Keratinocyte (primary cell): ENCODE measurements around the gene PTEN. TPM values are rescaled to one million over a fixed set of nuclear protein-coding genes. Genes with fewer than 3 reads are reported as not detected.

ENCODE experiments used
- DNase-seq: peaks from one replicate; pipeline ENCODE4 v3.0.0-alpha.2; 2011; ENCODE audit warnings: low read depth, missing footprints, low spot score
- FAIRE-seq: peaks from 2 replicates; lab custom pipeline; 2011; peaks lifted over from hg19 to GRCh38; lab: Jason Lieb, UNC
- H2AFZ ChIP-seq: 2 replicates; pipeline ENCODE4 v1.6.0; 2012; ENCODE audit warnings: low read length, control low read depth, inconsistent platforms; ENCODE audit not compliant: control insufficient read depth
- H3K27ac ChIP-seq: 2 replicates; pipeline ENCODE4 v1.5.1; 2011; ENCODE audit warnings: low read length; ENCODE audit not compliant: control insufficient read depth, insufficient read depth
- H3K27me3 ChIP-seq: 3 replicates; pipeline ENCODE4 v1.6.0; 2011; ENCODE audit warnings: low read length; ENCODE audit not compliant: control insufficient read depth, insufficient read depth; ENCODE audit errors: extremely low read depth
- H3K36me3 ChIP-seq, 2 experiments: 2 replicates in 1 of 2; 3 replicates in 1 of 2; pipeline ENCODE4 v1.5.1; 2011; ENCODE audit warnings: low read length in 2 of 2, mild to moderate bottlenecking in 1 of 2; ENCODE audit not compliant: control insufficient read depth in 2 of 2, insufficient read depth in 2 of 2; ENCODE audit errors: extremely low read depth in 1 of 2
- H3K4me1 ChIP-seq: 3 replicates; pipeline ENCODE4 v1.5.1; 2011; ENCODE audit warnings: low read length; ENCODE audit not compliant: control insufficient read depth, insufficient read depth; ENCODE audit errors: extremely low read depth
- H3K4me2 ChIP-seq: 3 replicates; pipeline ENCODE4 v1.6.0; 2011; ENCODE audit warnings: low read depth, low read length; ENCODE audit not compliant: control insufficient read depth, insufficient read depth; ENCODE audit errors: extremely low read depth
- H3K4me3 ChIP-seq, 3 experiments: fragments of 200-600 bp in 1 of 3; sonication (generic) in 1 of 3; 2 replicates in 2 of 3; 3 replicates in 1 of 3; pipeline ENCODE4 v1.5.1; 2011 to 2016; ENCODE audit warnings: low read length in 3 of 3, mild to moderate bottlenecking in 3 of 3, control low read depth in 2 of 3, inconsistent platforms in 1 of 3, low read depth in 1 of 3, mixed read lengths in 1 of 3, mixed run types in 1 of 3, moderate library complexity in 1 of 3; ENCODE audit not compliant: control insufficient read depth in 2 of 3, insufficient read depth in 2 of 3; ENCODE audit errors: extremely low read depth in 1 of 3
- H3K79me2 ChIP-seq: 2 replicates; pipeline ENCODE4 v1.6.0; 2012; ENCODE audit warnings: low read length; ENCODE audit not compliant: control insufficient read depth, insufficient read depth
- H3K9ac ChIP-seq: 3 replicates; pipeline ENCODE4 v1.6.0; 2011; ENCODE audit warnings: low read length; ENCODE audit not compliant: control insufficient read depth, insufficient read depth; ENCODE audit errors: extremely low read depth
- H3K9me1 ChIP-seq: 3 replicates; pipeline ENCODE4 v1.6.0; 2011; ENCODE audit warnings: low read length; ENCODE audit not compliant: control insufficient read depth, insufficient read depth; ENCODE audit errors: extremely low read depth
- H3K9me3 ChIP-seq: 2 replicates; pipeline ENCODE4 v1.5.1; 2012; ENCODE audit warnings: low read depth, low read length; ENCODE audit not compliant: control insufficient read depth
- H4K20me1 ChIP-seq: 3 replicates; pipeline ENCODE4 v1.6.0; 2011; ENCODE audit warnings: low read length; ENCODE audit not compliant: control insufficient read depth, insufficient read depth; ENCODE audit errors: extremely low read depth
- EZH2 ChIP-seq: IDR thresholded peaks from one replicate; pipeline ENCODE4 v1.6.1; 2012; ENCODE audit warnings: inconsistent platforms, mild to moderate bottlenecking, low read length, moderate library complexity
- dilution Hi-C: fragments of 300-500 bp; cut with MboI; formaldehyde crosslinking; loops from one replicate; pipeline ENCODE4 v1.7.0; 2020; ENCODE audit warnings: low sequenced_read_pairs; ENCODE audit not compliant: extremely low pct_ligation_motif_present
- polyA plus RNA-seq, 5 experiments: library from polyadenylated mRNA; depleted of rRNA in 3 of 5; stranded (reverse) in 3 of 5; stranded (forward) in 1 of 5; unstranded in 1 of 5; fragments of >200 nt; gene quantifications; 1 replicate in 1 of 5; 2 replicates in 3 of 5; 3 replicates in 1 of 5; pipeline versions ENCODE4 v1.2.1 to v1.2.3, GENCODE V29; 2011 to 2012; ENCODE audit warnings: missing spikeins in 2 of 5, low read depth in 1 of 5, low replicate concordance in 1 of 5
- TF ChIP-seq, protein P1 (sequence below), 3 experiments: IDR thresholded peaks in 1 of 3; conservative IDR thresholded peaks in 1 of 3; optimal IDR thresholded peaks in 1 of 3; 2 replicates in 2 of 3; 3 replicates in 1 of 3; pipeline versions ENCODE3 to v1.5.1; 2011; ENCODE audit warnings: low read length in 3 of 3, mild to moderate bottlenecking in 3 of 3, moderate library complexity in 2 of 3, control low read depth in 1 of 3, inconsistent platforms in 1 of 3; ENCODE audit not compliant: insufficient read depth in 2 of 3; ENCODE audit errors: extremely low read depth in 1 of 3

The PTEN gene
- polyA plus RNA-seq, 1 donor (not counting 4 experiments of a cell fraction or from before 2014, with no cell fraction given) = 39.4 TPM

DNA sequence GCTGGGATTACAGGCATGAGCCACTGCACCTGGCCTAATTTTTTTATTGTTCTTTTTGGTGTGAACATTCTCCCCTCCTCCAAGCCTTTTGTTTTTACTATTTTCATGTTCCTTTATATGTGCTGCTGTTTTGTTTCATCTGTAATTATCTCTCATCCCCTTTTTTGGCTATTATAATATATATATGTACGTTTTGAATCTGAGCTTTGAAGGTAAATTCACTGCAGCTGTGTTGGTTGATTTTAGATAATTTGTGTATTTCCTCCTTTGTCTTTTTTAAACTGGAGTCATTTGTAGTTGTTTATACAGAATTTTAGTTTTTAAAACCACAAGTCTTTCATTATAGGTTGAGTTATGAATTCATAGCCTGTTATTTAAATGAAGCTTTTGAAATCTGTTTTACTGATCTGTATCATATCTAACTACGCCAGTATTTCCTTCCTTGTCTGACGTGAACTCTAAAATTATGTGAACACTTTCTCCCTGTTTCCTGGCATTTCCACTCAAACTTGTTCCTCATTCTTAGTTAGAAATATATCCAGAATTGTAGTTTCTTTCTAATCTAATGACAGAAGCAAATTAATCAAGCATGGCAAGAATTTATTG lies 54.9 kb downstream of the PTEN start:
- H3K9me1 ChIP-seq = no peaks in the 10 kb centered on the region
- dilution Hi-C loops = no loop called here
- H3K79me2 ChIP-seq = peaks cover 72% of the 10 kb centered on the region
- FAIRE-seq (no peak), DNase-seq (no peak)
- no peak overlapping the region for H3K27ac ChIP-seq
- TF ChIP-seq, protein P1, sequence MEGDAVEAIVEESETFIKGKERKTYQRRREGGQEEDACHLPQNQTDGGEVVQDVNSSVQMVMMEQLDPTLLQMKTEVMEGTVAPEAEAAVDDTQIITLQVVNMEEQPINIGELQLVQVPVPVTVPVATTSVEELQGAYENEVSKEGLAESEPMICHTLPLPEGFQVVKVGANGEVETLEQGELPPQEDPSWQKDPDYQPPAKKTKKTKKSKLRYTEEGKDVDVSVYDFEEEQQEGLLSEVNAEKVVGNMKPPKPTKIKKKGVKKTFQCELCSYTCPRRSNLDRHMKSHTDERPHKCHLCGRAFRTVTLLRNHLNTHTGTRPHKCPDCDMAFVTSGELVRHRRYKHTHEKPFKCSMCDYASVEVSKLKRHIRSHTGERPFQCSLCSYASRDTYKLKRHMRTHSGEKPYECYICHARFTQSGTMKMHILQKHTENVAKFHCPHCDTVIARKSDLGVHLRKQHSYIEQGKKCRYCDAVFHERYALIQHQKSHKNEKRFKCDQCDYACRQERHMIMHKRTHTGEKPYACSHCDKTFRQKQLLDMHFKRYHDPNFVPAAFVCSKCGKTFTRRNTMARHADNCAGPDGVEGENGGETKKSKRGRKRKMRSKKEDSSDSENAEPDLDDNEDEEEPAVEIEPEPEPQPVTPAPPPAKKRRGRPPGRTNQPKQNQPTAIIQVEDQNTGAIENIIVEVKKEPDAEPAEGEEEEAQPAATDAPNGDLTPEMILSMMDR (optimal IDR thresholded peaks at IDR 0.05 in 1 of 3, IDR thresholded peaks at IDR 0.05 in 1 of 3, conservative IDR thresholded peaks at IDR 0.05 in 1 of 3; ENCODE audit: extremely low read depth in 1 of 3, insufficient read depth in 2 of 3, low read length in 3 of 3) = no peak
- no peak for TF ChIP-seq EZH2
- H3K9me3 ChIP-seq = no peaks in the 10 kb centered on the region
- H3K4me3 ChIP-seq = no peak overlapping the region
- peaks cover 16% of the 10 kb centered on the region for H3K4me1 ChIP-seq
- peaks cover 5% of the 10 kb centered on the region for H4K20me1 ChIP-seq
- H3K36me3 ChIP-seq = no peaks in the 10 kb centered on the region
- no peak overlapping the region for H3K4me2 ChIP-seq
- H3K9ac ChIP-seq = no peak overlapping the region
- H3K27me3 ChIP-seq = no peaks in the 10 kb centered on the region
- H2AFZ ChIP-seq = no peak overlapping the region

GRCh38 chr10:87920538-87920937 lies 57.1 kb downstream of the PTEN start:
- Histone ChIP-seq H4K20me1 (peaks cover 1% of the 10 kb centered on the region), H3K36me3 (no peaks in the 10 kb centered on the region), H3K4me1 (peaks cover 12% of the 10 kb centered on the region), H2AFZ (no peak overlapping the region), H3K9me1 (no peaks in the 10 kb centered on the region), H3K27me3 (no peaks in the 10 kb centered on the region), H3K79me2 (peaks cover 67% of the 10 kb centered on the region), H3K9me3 (no peaks in the 10 kb centered on the region), H3K4me2 (no peak overlapping the region), H3K27ac (no peak overlapping the region), H3K9ac (no peak overlapping the region), H3K4me3 (no peak overlapping the region)
- TF ChIP-seq, protein P1 (optimal IDR thresholded peaks at IDR 0.05 in 1 of 3, IDR thresholded peaks at IDR 0.05 in 1 of 3, conservative IDR thresholded peaks at IDR 0.05 in 1 of 3; ENCODE audit: extremely low read depth in 1 of 3, insufficient read depth in 2 of 3, low read length in 3 of 3) = no peak
- no peak for TF ChIP-seq EZH2
- dilution Hi-C loops = no loop called here
- FAIRE-seq (no peak), DNase-seq (no peak)
